Lower leg skin (tissue), 3 donors: Measurements from ENCODE around the gene INAVA.

Source experiments
- POLR2A ChIP-seq, 2 donors: fragments of 450-650 bp; IDR thresholded peaks; one replicate each; pipeline ENCODE4 v1.6.1; 2016 to 2017; ENCODE audit warnings: antibody characterized with exemption in 2 of 2, mild to moderate bottlenecking in 1 of 2, moderate library complexity in 1 of 2
- TF ChIP-seq, protein P1 (sequence below), 3 donors: fragments of 450-650 bp; IDR thresholded peaks; one replicate each; pipeline ENCODE4 v1.5.1; 2016; ENCODE audit warnings: antibody characterized with exemption in 3 of 3, mild to moderate bottlenecking in 3 of 3, moderate library complexity in 2 of 3

DNA sequence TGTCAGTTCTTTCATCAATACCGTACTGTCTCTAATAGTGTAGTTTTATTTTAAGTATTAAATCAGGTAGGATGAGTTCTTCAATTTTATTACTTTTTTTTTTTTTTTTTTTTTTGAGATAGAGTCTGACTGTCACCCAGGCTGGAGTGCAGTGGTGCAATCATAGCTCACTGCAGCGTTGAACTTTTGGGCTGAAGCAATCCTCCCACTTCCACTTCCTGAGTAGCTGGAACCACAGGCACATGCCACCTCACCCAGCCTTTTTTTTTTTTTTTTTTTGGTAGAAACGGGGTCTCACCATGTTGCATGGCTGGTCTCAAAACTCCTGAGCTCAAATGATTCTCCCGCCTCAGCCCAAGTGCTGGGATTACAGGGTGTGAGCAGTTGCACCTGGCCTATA is 44.3 kb downstream of the INAVA start:
- TF ChIP-seq, protein P1, sequence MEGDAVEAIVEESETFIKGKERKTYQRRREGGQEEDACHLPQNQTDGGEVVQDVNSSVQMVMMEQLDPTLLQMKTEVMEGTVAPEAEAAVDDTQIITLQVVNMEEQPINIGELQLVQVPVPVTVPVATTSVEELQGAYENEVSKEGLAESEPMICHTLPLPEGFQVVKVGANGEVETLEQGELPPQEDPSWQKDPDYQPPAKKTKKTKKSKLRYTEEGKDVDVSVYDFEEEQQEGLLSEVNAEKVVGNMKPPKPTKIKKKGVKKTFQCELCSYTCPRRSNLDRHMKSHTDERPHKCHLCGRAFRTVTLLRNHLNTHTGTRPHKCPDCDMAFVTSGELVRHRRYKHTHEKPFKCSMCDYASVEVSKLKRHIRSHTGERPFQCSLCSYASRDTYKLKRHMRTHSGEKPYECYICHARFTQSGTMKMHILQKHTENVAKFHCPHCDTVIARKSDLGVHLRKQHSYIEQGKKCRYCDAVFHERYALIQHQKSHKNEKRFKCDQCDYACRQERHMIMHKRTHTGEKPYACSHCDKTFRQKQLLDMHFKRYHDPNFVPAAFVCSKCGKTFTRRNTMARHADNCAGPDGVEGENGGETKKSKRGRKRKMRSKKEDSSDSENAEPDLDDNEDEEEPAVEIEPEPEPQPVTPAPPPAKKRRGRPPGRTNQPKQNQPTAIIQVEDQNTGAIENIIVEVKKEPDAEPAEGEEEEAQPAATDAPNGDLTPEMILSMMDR (IDR thresholded peaks at IDR 0.05) = no peak
- TF ChIP-seq POLR2A (IDR thresholded peaks at IDR 0.05) = no peak
